Adipose tissue (tissue), 3 donors: ENCODE measurements around the gene XRN2. TPM values are rescaled to one million over a fixed set of nuclear protein-coding genes. Genes with fewer than 3 reads are reported as not detected.

ENCODE experiments used
- polyA plus RNA-seq, 3 donors: library from polyadenylated mRNA; stranded (reverse); fragments of 200-250 nt; gene quantifications; one replicate each; pipeline ENCODE4 v1.2.3, GENCODE V29; 2013
- donor health status: healthy with polysubstance abuse.
- donor health status: Bipolar disorder and iron deficiency.
- donor health status: healthy.

XRN2 gene
- polyA plus RNA-seq, 3 donors, result 30.5 to 43.1 (median 36.3) TPM

Other genes with a start within 250 kb of the XRN2 start
- not detected for gene LINC00237, start 197.0 kb upstream of the XRN2 start, polyA plus RNA-seq
- gene KIZ, start 177.2 kb upstream of the XRN2 start, polyA plus RNA-seq, result 10 to 100 TPM in 2 of 3 donors, 1 to 10 TPM in 1; 8.5 to 17.5 (median 13.5) TPM
- gene NKX2-4, start 94.2 kb downstream of the XRN2 start, polyA plus RNA-seq, result not detected
- 1 to 10 TPM in 1 of 3 donors, under 1 TPM in 1, not detected in 1; 0.06 to 3.9 TPM for gene NKX2-2, start 210.7 kb downstream of the XRN2 start, polyA plus RNA-seq